ENCODE measurements around the gene MAP4.

- TF ChIP-seq POLR2A (IDR thresholded peaks at IDR 0.05) (no peak), CTCF (IDR thresholded peaks at IDR 0.05) (no peak)
Observed at GRCh38 chr3:47847260-47847659, 169.0 kb downstream of the MAP4 start.

All from body of pancreas (tissue), 4 donors.